SJSA1 (cell line): ENCODE results near the gene GABRB1. TPM values are rescaled to one million over a fixed set of nuclear protein-coding genes. Genes with fewer than 3 reads are reported as not detected.

Experiments
- DNase-seq, 2 experiments: peaks; one replicate each; pipeline ENCODE4 v3.0.0-alpha.2; 2015 to 2020; ENCODE audit warnings: low spot score in 2 of 2, low read depth in 1 of 2
- H3K27ac ChIP-seq: fragments of 250-450 bp; sonication (Bioruptor Pico); 2 replicates; pipeline ENCODE4 v1.5.1; 2020; ENCODE audit warnings: mild to moderate bottlenecking, moderate library complexity
- H3K27me3 ChIP-seq: fragments of 250-450 bp; sonication (Bioruptor Pico); replicated peaks from 2 replicates; pipeline ENCODE4 v1.5.1; 2020; ENCODE audit warnings: mild to moderate bottlenecking, moderate library complexity
- H3K36me3 ChIP-seq: fragments of 250-450 bp; sonication (Bioruptor Pico); 2 replicates; pipeline ENCODE4 v1.5.1; 2020; ENCODE audit warnings: mild to moderate bottlenecking
- H3K4me1 ChIP-seq: fragments of 250-450 bp; sonication (Bioruptor Pico); replicated peaks from 2 replicates; pipeline ENCODE4 v1.6.1; 2021; ENCODE audit warnings: mild to moderate bottlenecking
- H3K4me3 ChIP-seq: fragments of 250-450 bp; sonication (Bioruptor Pico); 2 replicates; pipeline ENCODE4 v1.5.1; 2020; ENCODE audit warnings: mild to moderate bottlenecking
- H3K9me3 ChIP-seq: fragments of 250-450 bp; sonication (Bioruptor Pico); replicated peaks from 2 replicates; pipeline ENCODE4 v1.5.1; 2020; ENCODE audit warnings: mild to moderate bottlenecking
- total RNA-seq: library from RNA; depleted of rRNA; stranded (reverse); fragments of >200 nt; shearing (Covaris generic); gene quantifications from 2 replicates; pipeline ENCODE4 v1.2.3, GENCODE V29; 2014

The GABRB1 gene
- total RNA-seq, 1 experiment from 2014 or later, result not detected

- H3K4me3 ChIP-seq, result no peak overlapping the region
These were observed 420.3 kb downstream of the GABRB1 start for GRCh38 chr4:47451657-47452056.

GRCh38 chr4:47462799-47463234, 431.4 kb downstream of the GABRB1 start:
- Histone ChIP-seq H3K4me3 (peak overlapping the region; percentile 73), H3K36me3 (peaks cover 8% of the 10 kb centered on the region), H3K27ac (peak overlapping the region; percentile 60; the same call in 1 of the 2 replicates), H3K9me3 (no peaks in the 10 kb centered on the region), H3K4me1 (no peaks in the 10 kb centered on the region; the same call in 1 of the 2 replicates), H3K27me3 (no peaks in the 10 kb centered on the region)
- DNase-seq, result no peak

More at GRCh38 chr4:47451657-47452056, 420.3 kb downstream of the GABRB1 start:
- no peaks in the 10 kb centered on the region for H3K27me3 ChIP-seq
- H3K4me1 ChIP-seq, result no peaks in the 10 kb centered on the region
- no peaks in the 10 kb centered on the region for H3K9me3 ChIP-seq
- H3K36me3 ChIP-seq, result no peaks in the 10 kb centered on the region
- no peak overlapping the region for H3K27ac ChIP-seq
- no peak for DNase-seq

- Histone ChIP-seq H3K27me3 (no peaks in the 10 kb centered on the region), H3K36me3 (peaks cover 8% of the 10 kb centered on the region), H3K4me1 (no peaks in the 10 kb centered on the region; the same call in 1 of the 2 replicates), H3K9me3 (no peaks in the 10 kb centered on the region), H3K4me3 (peak within 1 kb of the TSS; percentile 73), H3K27ac (peak within 1 kb of the TSS; percentile 60)
- DNase-seq, result peak; percentile 82 to 89
These were observed 432.0 kb downstream of the GABRB1 start, which contains the start of gene COMMD8 for GRCh38 chr4:47463235-47463956. TSS of gene COMMD8 (minus strand) at chr4:47463702. CDS start at chr4:47463651, 51 bp downstream.

GRCh38 chr4:47465004-47465403, 433.6 kb downstream of the GABRB1 start:
- H3K4me3 ChIP-seq, result no peak overlapping the region
- H3K9me3 ChIP-seq, result no peaks in the 10 kb centered on the region
- H3K4me1 ChIP-seq, result peaks cover 7% of the 10 kb centered on the region; the same call in 1 of the 2 replicates
- H3K36me3 ChIP-seq, result peaks cover 4% of the 10 kb centered on the region; the same call in 1 of the 2 replicates
- H3K27me3 ChIP-seq, result no peaks in the 10 kb centered on the region
- no peak for DNase-seq
- no peak overlapping the region for H3K27ac ChIP-seq

DNA sequence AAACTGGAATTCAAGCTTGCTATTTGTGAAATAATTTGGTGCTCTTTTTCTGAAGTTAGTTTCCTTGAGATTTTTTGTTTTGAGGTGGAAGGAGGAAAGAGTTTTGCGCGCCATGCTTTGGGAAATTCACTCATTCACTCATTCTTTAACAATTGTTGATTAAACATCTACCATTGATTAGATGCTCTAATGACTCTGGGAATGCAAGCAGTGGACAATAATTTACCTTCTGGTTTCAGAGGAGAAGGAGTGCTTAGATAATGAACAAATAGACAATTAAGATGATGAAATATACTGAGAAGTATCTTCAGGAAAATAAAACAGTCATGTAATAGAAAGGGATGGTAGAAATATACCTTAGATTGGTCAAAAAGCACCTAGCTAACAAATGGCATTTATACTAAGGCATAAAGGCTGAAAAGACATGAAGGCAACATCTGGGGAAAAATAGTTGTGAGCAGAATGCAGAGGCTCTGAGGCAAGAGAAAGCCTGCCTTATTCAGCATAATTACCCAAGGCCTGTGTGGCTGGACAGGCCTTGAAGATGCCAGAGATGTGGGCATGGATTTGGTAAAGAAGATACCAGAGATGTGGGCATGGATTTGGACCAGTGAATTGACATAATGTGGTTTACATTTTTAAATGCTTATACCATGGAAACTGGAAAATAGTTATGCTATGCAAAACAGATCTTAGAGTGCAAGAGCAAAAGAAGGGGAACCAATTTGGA, 434.9 kb downstream of the GABRB1 start:
- H3K36me3 ChIP-seq, result peaks cover 4% of the 10 kb centered on the region; the same call in 1 of the 2 replicates
- no peak overlapping the region for H3K27ac ChIP-seq
- peaks cover 12% of the 10 kb centered on the region; the same call in 1 of the 2 replicates for H3K4me1 ChIP-seq
- no peaks in the 10 kb centered on the region for H3K27me3 ChIP-seq
- H3K9me3 ChIP-seq, result no peaks in the 10 kb centered on the region
- no peak for DNase-seq
- no peak overlapping the region for H3K4me3 ChIP-seq

DNA sequence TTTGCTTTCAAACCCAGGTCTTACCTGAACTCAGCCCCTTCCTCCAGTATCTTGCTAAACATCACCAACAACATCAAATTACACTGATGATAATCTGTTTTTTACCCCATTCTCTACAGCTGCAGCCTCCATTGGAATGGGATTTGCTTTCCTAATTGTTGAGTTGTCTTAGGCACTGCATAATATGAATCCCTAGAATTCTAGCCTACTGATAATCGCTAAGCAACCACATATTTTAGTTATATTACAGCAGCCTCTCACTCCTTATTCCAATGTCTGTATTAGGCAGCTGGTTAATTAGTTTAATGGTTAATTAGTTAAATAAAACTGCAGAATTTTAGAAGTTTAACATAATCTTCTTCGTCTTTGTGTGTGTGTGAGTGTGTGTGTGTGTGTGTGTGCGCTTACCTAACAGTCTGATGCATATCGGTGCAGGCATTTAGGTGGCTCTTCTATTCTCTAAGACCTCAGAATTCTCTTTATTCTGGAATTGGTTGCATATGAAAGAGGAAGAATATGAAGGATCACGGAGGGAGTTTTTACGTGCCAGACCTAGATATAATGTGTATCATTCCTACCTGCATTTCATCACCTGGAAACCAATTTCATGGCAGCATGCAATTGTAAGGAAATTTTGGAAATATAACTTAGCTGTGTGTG, 437.5 kb downstream of the GABRB1 start:
- H3K9me3 ChIP-seq, result no peaks in the 10 kb centered on the region
- DNase-seq, result no peak
- peaks cover 12% of the 10 kb centered on the region; the same call in 1 of the 2 replicates for H3K4me1 ChIP-seq
- H3K27ac ChIP-seq, result no peak overlapping the region
- H3K36me3 ChIP-seq, result no peaks in the 10 kb centered on the region
- no peak overlapping the region for H3K4me3 ChIP-seq
- no peaks in the 10 kb centered on the region for H3K27me3 ChIP-seq

DNA sequence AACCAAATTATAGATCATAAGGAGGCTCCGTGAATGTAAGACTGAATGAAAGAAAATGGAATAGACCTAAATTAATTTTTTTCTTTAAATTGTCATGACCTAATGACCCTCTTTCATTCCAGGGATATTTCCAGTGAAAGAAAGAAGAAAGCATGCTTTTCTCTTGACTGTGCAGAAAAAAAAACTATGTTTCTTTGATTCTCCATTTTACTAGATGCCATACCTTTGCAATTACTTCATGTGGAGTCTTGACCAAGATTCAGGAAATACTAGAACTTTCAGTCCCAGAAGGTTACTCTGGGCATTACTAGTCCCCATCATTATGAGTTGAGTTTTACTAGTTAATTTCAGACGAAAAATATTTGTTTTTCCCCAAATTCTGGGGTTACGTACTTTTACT, 438.6 kb downstream of the GABRB1 start:
- Histone ChIP-seq H3K9me3 (no peaks in the 10 kb centered on the region), H3K27ac (no peak overlapping the region), H3K4me1 (peaks cover 12% of the 10 kb centered on the region; the same call in 1 of the 2 replicates), H3K27me3 (no peaks in the 10 kb centered on the region), H3K36me3 (no peaks in the 10 kb centered on the region), H3K4me3 (no peak overlapping the region)
- DNase-seq, result peak in 1 of 2 experiments; percentile 14

- Histone ChIP-seq H3K27me3 (no peaks in the 10 kb centered on the region), H3K4me1 (peaks cover 12% of the 10 kb centered on the region; the same call in 1 of the 2 replicates), H3K9me3 (no peaks in the 10 kb centered on the region), H3K4me3 (no peak overlapping the region), H3K27ac (no peak overlapping the region), H3K36me3 (no peaks in the 10 kb centered on the region)
- DNase-seq, result no peak
These were observed 439.7 kb downstream of the GABRB1 start for GRCh38 chr4:47471064-47471463.

DNA sequence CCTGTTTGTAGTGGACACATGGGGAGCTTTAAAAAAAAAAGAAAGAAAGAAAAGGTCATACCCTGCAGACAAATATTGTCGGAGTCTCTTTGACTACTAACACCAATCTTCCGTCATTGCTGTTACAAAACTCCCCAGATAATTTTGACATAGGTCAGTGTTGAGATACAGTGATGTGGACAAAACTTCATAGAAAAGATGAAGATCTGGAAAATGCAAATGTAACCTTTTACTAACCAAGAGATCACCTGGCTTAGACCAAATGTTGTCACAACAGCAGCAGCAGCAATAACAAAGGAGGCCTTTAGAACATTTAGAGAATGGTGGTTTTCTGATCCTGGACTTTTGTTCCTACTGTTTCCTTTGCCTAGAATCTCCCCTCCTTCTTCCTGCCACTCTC, 440.2 kb downstream of the GABRB1 start:
- no peaks in the 10 kb centered on the region for H3K36me3 ChIP-seq
- no peaks in the 10 kb centered on the region for H3K9me3 ChIP-seq
- DNase-seq, result no peak
- peaks cover 12% of the 10 kb centered on the region; the same call in 1 of the 2 replicates for H3K4me1 ChIP-seq
- H3K27ac ChIP-seq, result no peak overlapping the region
- H3K27me3 ChIP-seq, result no peaks in the 10 kb centered on the region
- H3K4me3 ChIP-seq, result no peak overlapping the region

DNA sequence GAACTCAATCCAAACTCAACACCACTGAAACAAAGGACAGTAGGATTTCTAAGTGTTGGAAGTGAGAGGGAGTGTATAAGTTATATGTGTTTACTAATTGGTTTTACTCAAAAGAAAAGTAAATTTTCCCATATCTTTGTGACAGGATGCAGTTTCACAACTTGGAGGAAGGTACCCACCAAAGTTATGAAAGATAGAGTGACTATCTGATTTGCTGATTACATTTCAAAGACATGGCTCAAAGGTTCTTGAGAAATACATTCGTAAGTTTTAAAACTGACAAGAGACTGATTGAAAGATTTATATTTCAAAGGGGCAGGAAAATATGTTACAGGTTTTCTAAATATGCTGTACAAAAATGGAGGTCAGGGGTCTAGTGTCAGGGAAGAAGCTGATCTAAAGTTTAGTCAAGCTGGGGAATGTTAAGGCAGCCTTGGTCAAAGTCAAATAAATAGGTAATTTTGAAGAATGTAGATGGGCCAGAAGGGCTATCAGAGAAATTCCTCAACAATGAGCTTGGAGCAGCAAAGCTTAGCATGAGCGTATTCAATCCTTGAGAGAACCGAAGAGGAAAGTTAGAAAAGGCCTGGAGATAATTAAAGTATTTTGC, 441.9 kb downstream of the GABRB1 start:
- no peaks in the 10 kb centered on the region for H3K27me3 ChIP-seq
- no peak for DNase-seq
- H3K4me3 ChIP-seq, result no peak overlapping the region

GRCh38 chr4:47474799-47475198, 443.4 kb downstream of the GABRB1 start:
- no peaks in the 10 kb centered on the region for H3K9me3 ChIP-seq
- DNase-seq, result no peak
- no peaks in the 10 kb centered on the region for H3K36me3 ChIP-seq
- peaks cover 7% of the 10 kb centered on the region; the same call in 1 of the 2 replicates for H3K4me1 ChIP-seq
- no peak overlapping the region for H3K4me3 ChIP-seq
- no peak overlapping the region for H3K27ac ChIP-seq
- H3K27me3 ChIP-seq, result no peaks in the 10 kb centered on the region

More for the DNA sequence above, 441.9 kb downstream of the GABRB1 start:
- H3K36me3 ChIP-seq, result no peaks in the 10 kb centered on the region
- H3K27ac ChIP-seq, result no peak overlapping the region
- no peaks in the 10 kb centered on the region for H3K9me3 ChIP-seq
- peaks cover 12% of the 10 kb centered on the region; the same call in 1 of the 2 replicates for H3K4me1 ChIP-seq

DNA sequence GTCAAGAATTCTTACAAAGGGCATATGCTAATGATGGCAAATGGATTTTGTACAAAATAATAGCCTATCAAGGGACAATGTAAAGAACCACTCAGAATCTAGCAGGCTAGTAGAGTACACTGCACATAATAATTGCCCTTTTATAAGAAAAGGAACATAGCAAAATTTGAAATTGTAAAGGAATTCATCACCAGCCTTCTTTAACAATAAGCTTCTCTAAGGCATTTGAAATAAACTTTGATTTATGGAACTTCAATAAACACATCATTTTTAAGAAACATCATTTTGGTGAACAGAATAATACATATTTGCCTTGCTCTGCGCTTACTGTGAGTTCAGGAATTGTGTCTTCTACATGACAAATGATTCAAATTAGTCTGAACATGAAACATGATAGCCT, 444.0 kb downstream of the GABRB1 start:
- H3K27me3 ChIP-seq, result no peaks in the 10 kb centered on the region
- no peaks in the 10 kb centered on the region for H3K36me3 ChIP-seq
- no peak overlapping the region for H3K4me3 ChIP-seq
- no peaks in the 10 kb centered on the region for H3K9me3 ChIP-seq
- H3K27ac ChIP-seq, result no peak overlapping the region
- no peak for DNase-seq
- 0 out of 2 replicates have a peak, but pooled peaks cover under 1% of the 10 kb centered on the region for H3K4me1 ChIP-seq
